Left forelimb (tissue), 1 donor: Measurements from ENCODE around the gene SPTBN1.

Experiments used
- DNase-seq: peaks from one replicate; pipeline ENCODE4 v3.0.0-alpha.2; 2018; ENCODE audit warnings: low spot score

SPTBN1 gene

GRCh38 chr2:54455563-54456361, at the start of gene SPTBN1:
Gene SPTBN1, plus strand, starts transcription at chr2:54456327. Its CDS starts 70,092 bp downstream, at chr2:54526419.
- peak; percentile 96 for DNase-seq

GRCh38 chr2:54407693-54408092, 48.4 kb upstream of the SPTBN1 start:
- DNase-seq = no peak

GRCh38 chr2:54408288-54408687, 47.8 kb upstream of the SPTBN1 start:
- DNase-seq = no peak

- DNase-seq = no peak
Observed at GRCh38 chr2:54409752-54410151, 46.4 kb upstream of the SPTBN1 start.

GRCh38 chr2:54411801-54412354, 44.2 kb upstream of the SPTBN1 start:
- DNase-seq = no peak

GRCh38 chr2:54416166-54416813, 39.8 kb upstream of the SPTBN1 start:
- DNase-seq = no peak

GRCh38 chr2:54416938-54417337, 39.2 kb upstream of the SPTBN1 start:
- DNase-seq = no peak

GRCh38 chr2:54417577-54417976, 38.5 kb upstream of the SPTBN1 start:
- no peak for DNase-seq

- DNase-seq = no peak
Observed at GRCh38 chr2:54419388-54419787, 36.7 kb upstream of the SPTBN1 start.

- no peak for DNase-seq
Observed at GRCh38 chr2:54419855-54420523, 36.1 kb upstream of the SPTBN1 start.

GRCh38 chr2:54420524-54421172, 35.5 kb upstream of the SPTBN1 start:
- DNase-seq = no peak

- DNase-seq = no peak
Observed at GRCh38 chr2:54422072-54422581, 34.0 kb upstream of the SPTBN1 start.

- DNase-seq = no peak
Observed at GRCh38 chr2:54423213-54423612, 32.9 kb upstream of the SPTBN1 start.

- no peak for DNase-seq
Observed at GRCh38 chr2:54424555-54425163, 31.5 kb upstream of the SPTBN1 start.

- DNase-seq = no peak
Observed at GRCh38 chr2:54428108-54428831, 27.9 kb upstream of the SPTBN1 start.

GRCh38 chr2:54429054-54429453, 27.1 kb upstream of the SPTBN1 start:
- no peak for DNase-seq

- no peak for DNase-seq
Observed at GRCh38 chr2:54429811-54430551, 26.1 kb upstream of the SPTBN1 start.

GRCh38 chr2:54430649-54431048, 25.5 kb upstream of the SPTBN1 start:
- no peak for DNase-seq

- DNase-seq = no peak
Observed at GRCh38 chr2:54432251-54433015, 23.7 kb upstream of the SPTBN1 start.
